A549 (cell line): Measurements from ENCODE around the gene AIRE. TPM values are rescaled to one million over a fixed set of nuclear protein-coding genes. Genes with fewer than 3 reads are reported as not detected.

Source experiments
- ATAC-seq, 2 experiments: fragments of 200-7000 bp in 1 of 2; fragments of >200 bp in 1 of 2; cut with Nextera tagmentation in 1 of 2; cut with Tn5 transposase in 1 of 2; 3 replicates each; pipeline versions ENCODE4 v1.8.0 to v1.9.1; 2018 to 2020; ENCODE audit warnings: mild to moderate bottlenecking in 1 of 2, moderate library complexity in 1 of 2
- CTCF ChIA-PET: fragments of 300-600 bp; sonication (Branson Sonifier 250); formaldehyde crosslinking; extraction: SDS; loops from one replicate; lab custom pipeline; 2021; ENCODE audit warnings: antibody characterized with exemption, inconsistent platforms; lab: Yijun Ruan, JAX
- POLR2A ChIA-PET: fragments of 350-600 bp; formaldehyde crosslinking; extraction: SDS; loops from one replicate; lab custom pipeline; 2021; ENCODE audit warnings: antibody characterized with exemption, inconsistent platforms; lab: Yijun Ruan, JAX
- DNase-seq, 2 experiments: peaks; one replicate each; pipeline versions ENCODE4 v3.0.0 to v3.0.0-alpha.2; 2011 to 2016; ENCODE audit warnings: low read depth in 1 of 2, low spot score in 1 of 2
- FAIRE-seq: peaks from 2 replicates; lab custom pipeline; 2011; peaks lifted over from hg19 to GRCh38; lab: Jason Lieb, UNC
- H3K27ac ChIP-seq, 2 experiments: fragments of >200 bp; sonication (Bioruptor Twin); formaldehyde crosslinking; 3 replicates each; pipeline ENCODE4 v1.5.1; 2016 to 2017
- H3K4me1 ChIP-seq: fragments of >200 bp; sonication (Bioruptor Twin); formaldehyde crosslinking; 3 replicates; pipeline ENCODE4 v1.6.1; 2016
- H3K4me2 ChIP-seq: fragments of >200 bp; sonication (Bioruptor Twin); formaldehyde crosslinking; 3 replicates; pipeline ENCODE4 v1.6.1; 2016
- H3K4me3 ChIP-seq: fragments of >200 bp; sonication (Bioruptor Twin); formaldehyde crosslinking; 3 replicates; pipeline ENCODE4 v1.5.1; 2016
- H3K9me3 ChIP-seq: fragments of >200 bp; sonication (Bioruptor Twin); formaldehyde crosslinking; 3 replicates; pipeline ENCODE4 v1.6.1; 2016
- BHLHE40 ChIP-seq: IDR thresholded peaks from 2 replicates; pipeline ENCODE4 v1.6.1; 2012; ENCODE audit warnings: low read depth, low read length, inconsistent platforms
- CEBPB ChIP-seq, 2 experiments: fragments of >200 bp in 1 of 2; sonication (Bioruptor Twin) in 1 of 2; formaldehyde crosslinking in 1 of 2; IDR thresholded peaks; 2 replicates each; pipeline ENCODE4 v1.6.1; 2012 to 2016
- CHD4 ChIP-seq: fragments of 200-600 bp; sonication (generic); IDR thresholded peaks from 2 replicates; pipeline ENCODE4 v1.6.1; 2016; ENCODE audit warnings: antibody characterized with exemption, mild to moderate bottlenecking, borderline replicate concordance
- E2F6 ChIP-seq: IDR thresholded peaks from 2 replicates; pipeline ENCODE4 v1.6.1; 2012; ENCODE audit warnings: low read depth, borderline replicate concordance
- EHF ChIP-seq: fragments of 250-450 bp; sonication (Bioruptor Pico); IDR thresholded peaks from 2 replicates; pipeline ENCODE4 v1.5.0; 2020; ENCODE audit warnings: mild to moderate bottlenecking
- EHMT2 ChIP-seq: fragments of 200-600 bp; sonication (generic); IDR thresholded peaks from 2 replicates; pipeline ENCODE4 v1.6.1; 2016; ENCODE audit warnings: antibody characterized with exemption, low read depth, mild to moderate bottlenecking, moderate library complexity
- FOXS1 ChIP-seq: fragments of 250-450 bp; sonication (Bioruptor Pico); IDR thresholded peaks from 2 replicates; pipeline ENCODE4 v1.5.0; 2020; ENCODE audit warnings: mild to moderate bottlenecking, moderate library complexity
- HES2 ChIP-seq: fragments of >200 bp; sonication (Bioruptor Twin); formaldehyde crosslinking; IDR thresholded peaks from 2 replicates; pipeline ENCODE4 v1.6.1; 2016
- HMGXB4 ChIP-seq: fragments of 250-450 bp; sonication (Bioruptor Pico); IDR thresholded peaks from 2 replicates; pipeline ENCODE4 v1.5.0; 2021; ENCODE audit warnings: mild to moderate bottlenecking, moderate library complexity, borderline replicate concordance
- HOXB13 ChIP-seq: fragments of 250-450 bp; sonication (Bioruptor Pico); IDR thresholded peaks from 2 replicates; pipeline ENCODE4 v1.5.0; 2020; ENCODE audit warnings: low read depth, mild to moderate bottlenecking, moderate library complexity
- JUN ChIP-seq, 2 experiments: fragments of >200 bp; sonication (Bioruptor Twin); formaldehyde crosslinking; IDR thresholded peaks; 2 replicates in 1 of 2; 3 replicates in 1 of 2; pipeline ENCODE4 v1.6.1; 2016 to 2017
- MAZ ChIP-seq: fragments of 150-350 bp; IDR thresholded peaks from 2 replicates; pipeline ENCODE4 v1.6.1; 2014; ENCODE audit warnings: antibody characterized with exemption, low read depth, low read length, borderline replicate concordance
- NPAS2 ChIP-seq: fragments of 250-450 bp; sonication (Bioruptor Pico); IDR thresholded peaks from 2 replicates; pipeline ENCODE4 v1.8.0; 2022; ENCODE audit warnings: mild to moderate bottlenecking, moderate library complexity, borderline replicate concordance
- NR3C1 ChIP-seq: fragments of >200 bp; sonication (Bioruptor Twin); formaldehyde crosslinking; IDR thresholded peaks from 3 replicates; pipeline ENCODE4 v1.6.1; 2017
- PHF8 ChIP-seq: fragments of 200-600 bp; sonication (generic); IDR thresholded peaks from 2 replicates; pipeline ENCODE4 v1.6.1; 2016; ENCODE audit warnings: low read depth, mild to moderate bottlenecking, antibody characterized with exemption, moderate library complexity, borderline replicate concordance
- POLR2A ChIP-seq: IDR thresholded peaks from 2 replicates; pipeline ENCODE4 v1.6.1; 2012; ENCODE audit warnings: mild to moderate bottlenecking, low read length
- RCOR1 ChIP-seq: fragments of 150-350 bp; IDR thresholded peaks from 2 replicates; pipeline ENCODE4 v1.6.1; 2014; ENCODE audit warnings: antibody characterized with exemption, low read length, low read depth
- RFX5 ChIP-seq: fragments of 450-650 bp; IDR thresholded peaks from 2 replicates; pipeline ENCODE4 v1.7.1; 2014; ENCODE audit warnings: antibody characterized with exemption, mild to moderate bottlenecking, moderate library complexity
- TP53 ChIP-seq: fragments of 250-450 bp; sonication (Bioruptor Pico); IDR thresholded peaks from 2 replicates; pipeline ENCODE4 v1.5.0; 2021; ENCODE audit warnings: mild to moderate bottlenecking, moderate library complexity
- USF2 ChIP-seq: fragments of 450-650 bp; IDR thresholded peaks from 2 replicates; pipeline ENCODE4 v1.6.1; 2014; ENCODE audit warnings: antibody characterized with exemption
- WGBS: methylation state at CpG from one replicate; pipeline ENCODE4 v1.1.6; 2017; ENCODE audit errors: missing lambda C conversion rate; 5-methylcytosine and 5-hydroxymethylcytosine counted together
- polyA plus RNA-seq, 4 experiments: library from polyadenylated mRNA; depleted of rRNA in 3 of 4; stranded (reverse); fragments of >200 nt; fragmentation: RNase III in 1 of 4; extraction: RNeasy Plus Mini Kit Qiagen cat#74134 plus additional on column Dnase treatment in 1 of 4; gene quantifications; 2 replicates in 3 of 4; 3 replicates in 1 of 4; pipeline ENCODE4 v1.2.3, GENCODE V29; 2011 to 2017

The AIRE gene
- polyA plus RNA-seq, 2 of the 4 experiments (the other 2 are of a cell fraction), result not detected

- FAIRE-seq (no peak), DNase-seq (no peak)
- no peak overlapping the region for H3K4me3 ChIP-seq
- no peaks in the 10 kb centered on the region for H3K4me1 ChIP-seq
- TF ChIP-seq HES2 (no peak), JUN (IDR thresholded peaks at IDR 0.05) (no peak), NR3C1 (no peak), RCOR1 (no peak), E2F6 (no peak), EHMT2 (no peak), BHLHE40 (no peak), FOXS1 (CRISPR knock-in tag) (no peak), POLR2A (no peak), RFX5 (no peak), HMGXB4 (CRISPR knock-in tag) (no peak), CHD4 (no peak), PHF8 (no peak)
- TF ChIP-seq, all 56 proteins: peak for 0
- no peak overlapping the region for H3K27ac ChIP-seq
- ChIA-PET CTCF (no interaction called here), POLR2A (interaction anchor here (1.0 kb wide), 1 partner anchor 9 kb away, joined by 3 read pairs; the partner anchor contains the start of gene CFAP410)
- ATAC-seq, result peak in 1 of 2 experiments; percentile 7; a peak in 3 of 6 replicates
- no peak overlapping the region for H3K4me2 ChIP-seq
- WGBS, result 95% methylated on average over 14 of the region's 44 CpGs
- no peaks in the 10 kb centered on the region for H3K9me3 ChIP-seq
These were observed 44.5 kb downstream of the AIRE start for GRCh38 chr21:44329971-44330681.

- H3K4me2 ChIP-seq, result no peak overlapping the region
- DNase-seq (no peak), FAIRE-seq (no peak), ATAC-seq (no peak)
- CTCF ChIA-PET, result interaction anchor here (1.3 kb wide), 1 partner anchor 21 kb away, joined by 3 read pairs; no protein-coding TSS in a partner anchor
- H3K4me3 ChIP-seq, result no peak overlapping the region
- H3K27ac ChIP-seq, result no peak overlapping the region
- 73% methylated on average over 2 of the region's 18 CpGs for WGBS
- no peaks in the 10 kb centered on the region for H3K9me3 ChIP-seq
- POLR2A ChIA-PET, result no interaction called here
- TF ChIP-seq CEBPB (IDR thresholded peaks at IDR 0.05) (no peak), HOXB13 (CRISPR knock-in tag) (no peak), MAZ (no peak), NPAS2 (CRISPR knock-in tag) (no peak), HES2 (no peak), RCOR1 (no peak), EHF (CRISPR knock-in tag) (no peak), TP53 (no peak), USF2 (no peak)
- no peaks in the 10 kb centered on the region for H3K4me1 ChIP-seq
These were observed 45.0 kb downstream of the AIRE start for GRCh38 chr21:44330698-44331097.
